GM21367 (cell line): ENCODE results near the gene DSPP.

ENCODE experiments used
- ATAC-seq: cut with Tn5 transposase; IDR thresholded peaks from one replicate; pipeline ENCODE4 v1.9.1; 2021; ENCODE audit not compliant: unreplicated experiment

DSPP gene

DNA sequence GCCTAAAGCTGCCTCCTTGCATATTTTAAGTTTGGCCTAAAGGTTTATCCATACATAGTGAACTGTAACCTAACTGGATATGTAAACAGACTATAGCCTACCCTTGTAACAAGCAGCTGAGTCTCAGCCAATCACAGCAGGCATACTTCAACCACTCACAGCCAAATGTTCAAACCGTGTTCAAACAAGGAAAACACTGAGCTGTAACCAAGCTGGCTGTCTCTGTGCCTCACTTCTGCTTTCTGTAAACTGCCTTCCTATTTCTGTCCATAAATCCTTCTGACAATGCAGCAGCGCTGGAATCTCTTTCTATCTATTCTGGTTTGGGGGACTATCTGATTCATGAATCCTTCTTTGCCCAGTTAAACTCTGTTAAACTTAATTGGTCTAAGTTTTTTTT lies 16.4 kb downstream of the DSPP start:
- ATAC-seq = peak; percentile 76

DNA sequence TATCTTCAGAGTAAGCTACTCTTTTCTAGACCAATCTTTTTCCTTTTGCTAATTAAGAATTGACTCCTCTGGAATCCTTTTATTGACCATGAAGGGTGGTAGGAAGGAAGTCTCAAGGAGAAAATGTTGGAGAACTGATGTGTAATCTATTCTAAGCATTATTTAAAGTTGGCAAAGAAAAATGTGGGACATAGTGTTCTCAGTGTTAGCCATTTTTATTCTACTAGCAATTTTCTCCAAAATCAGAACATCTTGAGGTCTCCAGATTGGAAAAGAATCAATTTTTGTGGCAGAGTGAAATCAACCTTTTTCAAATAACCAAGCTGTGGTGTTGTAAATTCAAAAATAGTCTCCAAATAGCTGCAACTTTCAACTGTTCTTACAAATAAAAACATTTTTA lies 23.3 kb downstream of the DSPP start:
- ATAC-seq = no peak

DNA sequence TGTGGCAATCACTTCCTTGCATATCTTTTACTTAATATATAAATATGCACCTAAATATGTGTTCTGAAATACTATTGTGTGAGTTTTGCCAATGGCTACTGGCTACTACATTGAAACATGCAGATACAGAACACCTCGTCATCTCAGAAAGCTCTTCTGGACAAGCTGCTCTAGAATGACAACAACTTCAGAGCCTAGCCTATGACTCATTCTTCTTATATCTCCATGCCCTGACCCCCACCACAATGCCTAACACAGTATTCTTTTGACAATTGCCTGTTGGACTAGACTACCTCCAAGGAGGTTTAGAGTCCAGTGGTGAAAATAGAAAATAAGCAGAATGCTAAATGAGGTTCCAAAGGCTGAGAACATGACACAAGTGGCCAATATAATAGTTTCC lies 24.1 kb downstream of the DSPP start:
- ATAC-seq = no peak

DNA sequence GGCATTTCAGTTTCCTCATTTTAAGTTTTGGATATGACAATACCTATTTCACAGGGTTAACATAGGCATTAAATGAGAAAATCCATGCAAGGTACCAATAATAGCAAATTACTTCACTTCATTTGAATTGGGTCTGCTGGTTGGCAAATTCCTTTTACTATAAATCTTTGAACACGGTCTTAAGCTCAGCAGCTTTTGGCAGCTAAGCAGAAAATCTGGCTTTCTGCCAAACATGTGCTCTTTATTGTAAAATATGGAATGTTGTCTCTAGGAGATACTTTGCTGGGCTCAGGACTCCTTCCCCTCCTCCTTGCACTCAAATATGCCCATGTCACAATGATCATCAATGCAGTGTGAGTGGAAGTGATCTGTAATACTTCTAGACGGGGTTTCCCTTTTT lies 24.9 kb downstream of the DSPP start:
- ATAC-seq = no peak

DNA sequence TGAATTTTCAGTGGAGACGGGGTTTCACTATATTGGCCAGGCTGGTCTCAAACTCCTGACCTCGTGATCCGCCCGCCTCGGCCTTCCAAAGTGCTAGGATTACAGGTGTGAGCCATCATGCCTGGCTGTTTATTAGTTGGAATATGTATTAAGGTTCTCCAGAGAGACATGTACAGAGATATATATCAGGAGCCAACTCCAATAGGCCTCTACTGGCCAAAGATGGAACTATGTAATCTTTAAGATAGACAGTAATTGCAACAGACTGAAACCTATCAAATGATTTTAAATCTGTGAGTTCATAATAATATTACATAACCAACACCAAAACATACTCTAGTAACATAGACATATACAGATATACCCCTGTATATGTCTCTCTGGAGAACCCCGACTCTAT lies 36.0 kb downstream of the DSPP start:
- no peak for ATAC-seq

DNA sequence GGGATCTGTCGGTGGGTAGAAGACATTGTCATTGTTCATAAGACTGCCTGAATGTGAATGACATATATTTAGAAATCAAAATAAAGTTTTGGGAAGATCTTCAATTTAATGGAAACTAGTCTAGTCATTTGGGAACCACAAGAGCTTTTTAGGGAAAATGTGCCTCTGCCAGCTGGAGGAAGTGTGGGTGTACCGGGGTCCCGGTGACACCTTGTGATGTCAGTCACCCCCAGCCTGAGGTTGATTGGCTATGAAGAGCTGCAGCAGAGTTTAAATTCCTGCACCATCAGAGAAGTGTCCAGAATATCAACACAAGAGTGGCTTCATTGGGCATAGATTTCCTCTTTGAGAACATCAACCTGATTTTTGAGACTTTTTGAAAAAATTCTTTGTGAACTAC lies 41.7 kb downstream of the DSPP start, which contains the start of gene DMP1:
DMP1 (plus strand) TSS at position 301 of the 400 bp plus-strand sequence. CDS start 6,213 bp downstream, outside the sequence.
- ATAC-seq = no peak

DNA sequence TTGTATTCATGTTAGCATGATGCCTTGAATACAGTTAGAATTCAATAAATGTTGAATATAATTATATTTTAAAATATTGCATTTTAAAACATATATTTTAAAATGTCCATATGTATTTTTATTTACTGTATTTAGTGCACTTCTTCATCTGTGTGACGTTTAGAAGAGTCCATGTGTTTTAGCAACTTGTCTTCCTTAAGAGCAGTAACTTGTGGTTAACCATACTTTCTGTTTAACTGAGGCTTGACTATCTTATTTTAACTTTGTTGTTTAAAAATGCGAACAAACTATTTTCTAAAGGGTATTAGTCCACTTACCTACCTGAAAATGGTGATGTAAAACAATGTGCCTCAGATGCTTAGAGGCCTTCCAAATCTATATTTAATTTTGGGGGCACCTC lies 42.6 kb downstream of the DSPP start:
- ATAC-seq = no peak

DNA sequence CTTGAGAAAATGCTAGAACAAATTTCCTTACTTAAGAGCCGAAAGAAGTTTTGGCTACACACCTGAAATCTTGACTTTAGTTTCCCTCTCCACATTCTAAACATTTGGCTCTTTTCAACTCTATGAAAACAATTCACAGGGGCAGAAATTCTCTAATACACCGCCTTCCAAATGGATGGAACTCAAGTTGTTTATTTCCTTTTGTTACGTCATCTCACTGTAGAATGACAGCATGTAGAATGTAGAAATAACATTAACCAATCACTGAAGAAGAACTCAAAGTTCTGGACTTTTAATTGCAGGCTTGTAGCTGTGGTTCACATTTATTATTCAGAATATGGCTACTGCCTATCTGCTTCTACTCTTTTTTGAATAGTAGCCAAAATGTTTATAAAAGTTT lies 43.6 kb downstream of the DSPP start:
- no peak for ATAC-seq

DNA sequence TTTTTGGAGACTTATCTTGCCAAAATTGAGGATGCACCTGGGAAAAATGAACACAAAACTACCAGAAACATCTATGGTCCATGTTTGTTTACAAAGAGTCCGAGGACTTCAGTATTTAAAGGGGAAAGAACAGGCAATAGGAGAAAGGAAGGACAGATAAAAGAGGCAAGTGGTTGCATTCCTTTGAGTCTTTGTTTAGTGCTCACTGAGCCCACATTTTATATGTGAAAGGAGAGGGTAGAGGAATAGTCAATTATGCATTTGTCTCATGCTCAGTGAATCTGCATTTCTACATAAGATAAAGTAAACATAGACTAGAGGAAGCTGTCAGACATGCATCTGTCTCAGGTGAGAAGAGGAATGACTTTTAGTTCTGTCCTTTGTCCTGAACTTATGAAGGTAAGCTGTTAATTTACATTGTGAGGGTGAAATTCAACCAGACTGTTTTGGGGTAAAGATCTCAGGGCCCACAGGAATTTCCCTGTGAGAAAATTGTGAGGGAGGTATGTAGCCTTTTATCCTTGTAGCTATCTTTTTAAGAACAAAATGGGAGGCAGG lies 46.2 kb downstream of the DSPP start:
- ATAC-seq = no peak

DNA sequence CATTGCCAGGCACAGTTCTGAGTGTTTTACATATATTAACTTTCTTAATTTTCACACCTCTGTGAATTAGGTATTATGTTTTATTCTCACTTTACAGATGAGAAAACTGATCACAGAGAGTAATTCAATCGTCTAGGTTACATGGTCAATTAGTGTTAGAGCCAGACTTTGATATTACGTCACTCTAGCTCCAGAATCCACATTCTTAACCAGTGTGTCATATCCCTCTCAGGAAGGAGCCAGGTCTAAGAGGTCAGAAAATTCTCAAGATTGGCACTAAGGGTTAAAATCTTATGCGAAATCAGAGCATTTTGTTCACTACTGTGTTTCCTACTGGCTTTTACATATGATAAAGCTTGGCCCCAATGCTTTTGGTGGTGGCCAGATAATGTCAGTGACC lies 49.2 kb downstream of the DSPP start:
- ATAC-seq = no peak

DNA sequence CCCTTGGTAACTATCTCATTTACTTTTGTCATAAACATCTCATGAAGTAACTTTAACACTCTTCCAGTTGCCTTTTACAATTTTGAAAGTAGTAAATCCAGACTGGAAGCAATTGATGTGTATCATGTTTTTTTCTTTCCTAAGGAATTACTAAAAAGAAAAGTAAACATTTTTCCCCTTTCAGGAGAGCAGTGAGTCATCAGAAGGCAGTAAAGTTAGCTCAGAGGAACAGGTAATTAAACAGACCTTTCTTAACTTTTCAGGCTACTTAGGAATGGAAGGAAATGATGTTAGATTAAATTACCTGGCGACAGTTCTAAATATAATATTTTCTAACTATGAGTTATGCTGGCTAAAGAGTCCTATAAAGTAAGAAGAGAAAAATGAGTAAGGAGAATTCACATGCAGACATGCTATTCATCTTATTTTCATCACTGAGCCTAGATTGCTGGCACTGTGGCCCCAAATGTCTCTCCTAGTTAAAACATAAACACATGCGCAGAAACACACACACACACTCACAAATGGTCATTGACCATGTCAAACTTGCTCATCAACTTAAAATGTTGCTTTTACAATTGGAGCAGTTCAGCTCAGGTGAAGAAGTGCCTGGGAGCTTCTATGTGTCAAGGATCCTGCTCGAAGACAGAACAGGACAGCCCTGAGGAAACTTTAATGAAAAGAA lies 51.1 kb downstream of the DSPP start:
- no peak for ATAC-seq

DNA sequence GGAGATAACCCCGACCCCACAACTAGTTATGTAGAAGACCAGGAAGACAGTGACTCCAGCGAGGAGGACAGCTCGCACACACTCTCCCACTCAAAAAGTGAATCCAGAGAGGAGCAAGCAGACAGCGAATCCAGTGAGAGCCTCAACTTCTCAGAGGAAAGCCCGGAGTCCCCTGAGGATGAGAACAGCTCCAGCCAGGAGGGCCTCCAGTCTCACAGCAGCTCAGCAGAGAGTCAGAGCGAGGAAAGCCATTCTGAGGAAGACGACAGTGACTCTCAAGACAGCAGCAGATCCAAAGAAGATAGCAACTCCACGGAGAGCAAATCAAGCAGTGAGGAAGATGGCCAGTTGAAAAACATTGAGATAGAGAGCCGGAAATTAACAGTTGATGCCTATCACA lies 54.5 kb downstream of the DSPP start:
- ATAC-seq = no peak
